Dendritic cell treated with granulocyte-macrophage colony-stimulating factor and Interleukin-4, amounts not matched to agents 40 ng/mL and 50 ng/mL, for 4 days (primary cell): ENCODE results near the gene UBE2J2.

Source experiments
- H3K27ac Mint-ChIP-seq: one replicate; pipeline ENCODE4 v1.8.0; 2022; ENCODE audit warnings: mild to moderate bottlenecking, mixed read lengths
- H3K27me3 Mint-ChIP-seq: one replicate; pipeline ENCODE4 v1.8.0; 2022; ENCODE audit warnings: mild to moderate bottlenecking, mixed read lengths
- H3K36me3 Mint-ChIP-seq: one replicate; pipeline ENCODE4 v1.8.0; 2022; ENCODE audit warnings: low read depth, mixed read lengths
- H3K4me1 Mint-ChIP-seq: one replicate; pipeline ENCODE4 v1.8.0; 2022; ENCODE audit warnings: low read depth, mixed read lengths
- H3K4me3 Mint-ChIP-seq: one replicate; pipeline ENCODE4 v1.8.0; 2022; ENCODE audit warnings: mild to moderate bottlenecking, moderate library complexity, mixed read lengths
- H3K9me3 Mint-ChIP-seq: one replicate; pipeline ENCODE4 v1.8.0; 2022; ENCODE audit warnings: mixed read lengths
- intact Hi-C: fragments of 100-400 bp; cut with micrococcal nuclease; formaldehyde crosslinking; loops from one replicate; pipeline ENCODE4 v1.15.0; 2022

The UBE2J2 gene

DNA sequence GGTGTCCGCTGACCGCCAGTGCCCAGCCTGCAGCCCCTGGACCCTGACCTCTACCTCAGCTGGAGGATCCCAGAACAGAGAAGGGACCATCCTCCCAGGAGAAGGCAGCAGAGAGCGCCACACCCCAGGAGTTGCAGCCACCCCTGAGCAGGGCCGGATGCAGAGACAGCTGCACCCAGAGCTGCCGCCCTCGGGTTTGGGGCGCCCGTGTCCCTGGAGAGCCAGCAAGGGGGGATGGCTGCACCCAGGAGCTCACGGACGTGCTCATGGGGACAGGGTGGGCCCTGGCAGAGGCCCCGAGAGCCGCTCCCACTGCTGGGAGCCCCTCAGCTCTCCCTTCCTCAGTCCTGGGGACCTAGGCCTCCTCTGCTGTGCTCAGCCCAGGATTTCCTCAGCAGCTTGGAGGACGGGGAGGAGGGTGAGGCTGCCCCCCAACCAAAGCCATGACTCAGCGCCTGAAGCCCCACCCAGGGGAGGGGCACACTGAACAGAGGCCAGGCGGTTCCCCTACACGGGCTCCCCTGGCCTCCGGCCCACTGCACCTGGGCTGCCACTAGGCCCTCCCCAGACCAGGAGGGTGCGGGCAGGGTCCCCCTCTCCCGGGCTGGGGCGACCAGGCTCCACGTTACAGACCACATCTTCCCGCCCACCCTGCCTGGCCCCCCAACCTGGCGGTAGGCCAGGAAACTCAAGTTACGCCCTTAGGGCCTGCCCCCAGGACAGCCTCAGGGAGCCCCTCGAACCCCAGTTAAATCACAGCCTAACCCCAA lies 31.8 kb upstream of the UBE2J2 start:
- peaks cover 48% of the 10 kb centered on the region for H3K4me1 Mint-ChIP-seq
- H3K27me3 Mint-ChIP-seq = no peaks in the 10 kb centered on the region
- peak overlapping the region; percentile 89 for H3K4me3 Mint-ChIP-seq
- intact Hi-C loops = no loop called here
- peaks cover 19% of the 10 kb centered on the region for H3K36me3 Mint-ChIP-seq
- H3K9me3 Mint-ChIP-seq = no peaks in the 10 kb centered on the region
- H3K27ac Mint-ChIP-seq = peak overlapping the region; percentile 78

DNA sequence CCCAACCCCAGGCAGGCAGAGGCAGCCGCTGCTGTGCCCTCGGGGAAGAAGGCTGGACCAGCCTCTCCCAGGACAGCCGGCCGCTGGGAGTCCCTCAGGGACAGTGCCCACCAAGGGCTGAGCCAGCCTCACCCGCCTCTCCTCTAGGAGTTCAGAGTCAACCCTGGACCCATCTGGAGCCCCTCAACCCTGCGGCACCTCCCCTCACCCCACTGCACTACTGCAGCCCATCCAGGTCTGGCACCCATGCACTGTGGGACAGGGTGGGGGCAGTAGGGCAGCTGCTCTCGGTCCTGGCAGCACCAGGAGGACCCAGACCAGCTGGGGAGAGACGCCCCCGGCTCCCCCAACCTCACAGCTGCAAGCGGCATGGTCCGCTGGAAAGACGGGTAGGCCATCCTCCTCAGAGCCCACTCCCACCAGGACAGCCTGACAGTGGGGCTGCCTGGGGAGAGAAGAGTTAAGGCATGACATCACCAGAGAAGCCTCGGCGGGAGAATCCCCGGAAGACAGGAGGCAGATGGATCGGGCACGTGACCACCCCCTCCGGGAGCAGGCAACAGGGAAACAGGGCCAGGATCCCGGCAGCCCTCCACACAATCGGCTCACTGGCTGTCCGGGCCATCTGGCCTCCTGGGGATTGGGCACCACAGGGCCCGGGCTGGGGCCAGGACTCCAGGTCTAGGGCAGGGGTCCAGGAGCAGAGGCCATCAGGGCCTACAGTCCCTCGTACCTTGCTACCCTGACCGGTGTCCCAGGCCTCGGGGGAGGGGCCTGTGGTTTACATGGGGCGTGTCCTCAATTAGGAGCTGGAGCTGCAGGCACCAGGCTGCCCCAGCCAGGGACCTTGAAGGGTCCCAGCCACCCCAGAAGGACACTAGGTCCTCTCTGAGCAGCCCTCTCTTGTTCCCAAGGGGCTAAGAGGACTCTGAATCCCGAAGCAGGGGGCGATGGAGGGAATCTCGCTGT lies 31.0 kb upstream of the UBE2J2 start:
- Mint-ChIP-seq H3K9me3 (no peaks in the 10 kb centered on the region), H3K27ac (peak overlapping the region; percentile 78), H3K4me1 (peaks cover 44% of the 10 kb centered on the region), H3K27me3 (no peaks in the 10 kb centered on the region), H3K4me3 (peak overlapping the region; percentile 89), H3K36me3 (peaks cover 19% of the 10 kb centered on the region)
- intact Hi-C loops = no loop called here

DNA sequence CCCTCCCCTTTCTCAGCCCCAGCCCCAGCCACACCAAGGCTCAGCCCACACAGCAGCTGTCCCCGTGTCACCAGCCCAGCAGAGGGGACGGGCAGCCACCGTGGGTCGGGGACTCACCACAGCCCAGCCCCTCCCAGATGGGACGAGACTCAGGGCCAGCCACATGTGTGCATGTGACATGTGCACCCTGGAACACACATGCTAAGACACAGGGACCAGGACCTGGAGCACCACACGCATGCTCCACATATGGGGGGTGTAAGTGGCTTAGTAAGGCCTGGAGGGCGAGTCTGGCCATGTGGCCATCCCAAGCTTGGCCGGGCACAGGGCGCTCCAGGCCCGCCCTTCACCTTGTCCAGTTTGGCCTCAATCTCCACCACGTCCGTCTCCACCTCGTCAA lies 30.1 kb upstream of the UBE2J2 start:
- no peaks in the 10 kb centered on the region for H3K9me3 Mint-ChIP-seq
- peaks cover 39% of the 10 kb centered on the region for H3K4me1 Mint-ChIP-seq
- intact Hi-C loops = no loop called here
- no peak overlapping the region for H3K4me3 Mint-ChIP-seq
- peak overlapping the region; percentile 78 for H3K27ac Mint-ChIP-seq
- H3K36me3 Mint-ChIP-seq = peaks cover 22% of the 10 kb centered on the region
- no peaks in the 10 kb centered on the region for H3K27me3 Mint-ChIP-seq

DNA sequence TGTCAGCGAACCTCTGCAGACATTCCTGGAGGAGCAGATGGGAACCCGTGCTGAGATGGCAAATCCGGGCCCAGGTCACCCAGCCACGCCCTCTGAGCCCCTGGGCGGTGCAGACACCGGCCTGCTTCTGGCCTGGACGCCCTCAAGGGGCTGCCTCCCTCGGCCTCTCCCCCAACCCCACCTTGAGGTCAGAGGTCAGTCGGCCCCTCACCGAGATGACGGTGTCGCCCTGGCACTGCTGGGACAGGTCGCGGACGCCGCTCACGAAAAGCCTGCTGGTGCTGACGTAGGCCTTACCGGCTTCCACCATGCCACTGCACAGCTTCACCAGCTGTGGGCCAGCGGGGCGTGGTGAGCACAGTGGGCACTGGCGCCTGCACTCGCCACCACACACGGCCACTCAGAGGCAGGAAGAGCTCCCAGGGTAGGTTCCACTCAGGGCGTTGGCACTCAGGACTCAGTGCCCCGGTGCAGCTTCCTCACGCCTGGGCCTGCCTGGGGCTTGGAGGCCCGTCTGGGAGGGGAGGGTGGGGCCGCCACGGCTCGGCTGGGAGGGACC lies 29.4 kb upstream of the UBE2J2 start:
- Mint-ChIP-seq H3K27ac (no peak overlapping the region), H3K27me3 (no peaks in the 10 kb centered on the region), H3K4me3 (no peak overlapping the region), H3K4me1 (peaks cover 39% of the 10 kb centered on the region), H3K9me3 (no peaks in the 10 kb centered on the region), H3K36me3 (peaks cover 29% of the 10 kb centered on the region)
- intact Hi-C loops = no loop called here

DNA sequence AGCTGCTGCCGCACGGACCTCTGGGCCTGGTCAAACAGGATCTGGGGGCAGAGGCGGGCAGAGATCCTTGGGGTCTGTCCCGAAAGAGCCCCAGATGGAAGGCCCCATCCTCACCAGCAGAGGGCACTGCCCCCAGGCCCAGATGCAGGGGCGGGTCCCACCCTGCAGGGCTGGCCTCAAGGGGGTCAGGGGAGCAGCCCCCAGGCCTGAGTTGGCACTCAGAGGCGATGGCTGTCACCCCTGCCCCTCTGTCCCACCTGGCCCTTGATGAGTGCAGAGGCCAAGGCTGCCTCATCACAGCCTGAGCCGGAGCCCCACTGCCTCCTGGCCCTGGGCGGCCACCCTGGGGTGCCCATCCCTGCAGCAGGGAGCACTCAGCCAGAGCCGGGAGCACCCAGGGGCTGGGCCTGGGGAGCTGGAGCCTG lies 28.4 kb upstream of the UBE2J2 start:
- no peaks in the 10 kb centered on the region for H3K27me3 Mint-ChIP-seq
- H3K4me3 Mint-ChIP-seq = no peak overlapping the region
- peaks cover 34% of the 10 kb centered on the region for H3K36me3 Mint-ChIP-seq
- H3K4me1 Mint-ChIP-seq = peaks cover 35% of the 10 kb centered on the region
- no peaks in the 10 kb centered on the region for H3K9me3 Mint-ChIP-seq
- intact Hi-C loops = no loop called here
- H3K27ac Mint-ChIP-seq = no peak overlapping the region

DNA sequence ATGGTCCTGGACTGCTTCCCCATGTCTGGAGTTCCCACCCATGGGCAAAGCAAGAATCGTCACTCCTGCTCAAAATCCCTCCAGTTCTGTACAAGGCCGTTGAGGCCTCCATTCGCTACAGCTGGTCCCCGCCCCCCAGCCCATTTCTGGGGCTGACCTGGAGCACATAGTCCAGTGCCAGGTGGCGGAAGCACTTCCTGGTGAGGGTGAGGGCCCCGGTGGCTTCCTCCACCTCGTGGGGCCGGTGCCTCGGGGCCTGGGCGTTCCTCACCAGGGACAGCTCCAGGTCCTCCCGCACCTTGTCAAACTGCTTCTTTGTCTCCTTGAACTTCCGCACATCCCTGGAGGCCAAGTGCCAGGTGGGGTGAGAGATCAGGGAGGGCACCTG lies 26.7 kb upstream of the UBE2J2 start:
- intact Hi-C loops = no loop called here
- Mint-ChIP-seq H3K27ac (no peak overlapping the region), H3K36me3 (peaks cover 51% of the 10 kb centered on the region), H3K4me1 (peaks cover 19% of the 10 kb centered on the region), H3K4me3 (no peak overlapping the region), H3K9me3 (no peaks in the 10 kb centered on the region), H3K27me3 (no peaks in the 10 kb centered on the region)

DNA sequence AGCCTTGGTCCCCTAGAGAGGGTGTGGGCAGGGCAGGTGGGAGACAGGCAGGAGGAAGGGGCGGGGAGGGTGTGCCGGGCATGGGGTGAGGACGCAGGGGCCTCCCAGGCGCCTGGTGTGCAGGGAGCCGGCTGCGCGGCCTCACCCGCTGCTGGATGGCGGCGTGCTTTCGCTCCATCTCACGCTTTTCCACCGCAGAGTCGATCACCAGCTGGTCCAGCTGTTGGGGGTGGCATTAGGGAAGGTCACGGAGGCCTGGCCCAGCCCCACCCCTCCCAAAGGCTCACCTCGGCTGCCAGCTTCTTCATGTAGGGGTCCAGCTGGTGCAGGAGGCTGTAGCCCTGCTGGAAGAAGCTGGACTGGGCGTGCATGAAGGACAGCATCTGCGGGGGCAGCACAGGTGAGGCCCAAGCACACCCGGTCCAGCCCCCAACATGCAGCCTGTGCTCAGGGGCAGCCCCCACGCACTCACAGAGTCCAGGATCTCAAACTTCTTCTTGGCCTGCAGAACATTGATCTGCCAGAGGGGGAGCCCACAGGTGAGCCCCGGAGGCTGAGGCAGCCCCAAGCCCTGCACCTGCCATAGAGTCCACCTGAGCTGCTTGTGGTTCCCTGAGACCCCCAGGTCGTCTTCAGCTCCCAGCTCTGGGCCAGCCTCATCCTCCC lies 26.2 kb upstream of the UBE2J2 start:
- Mint-ChIP-seq H3K36me3 (peaks cover 56% of the 10 kb centered on the region), H3K27ac (no peak overlapping the region), H3K4me3 (no peak overlapping the region), H3K27me3 (no peaks in the 10 kb centered on the region), H3K4me1 (peaks cover 13% of the 10 kb centered on the region), H3K9me3 (no peaks in the 10 kb centered on the region)
- intact Hi-C loops = no loop called here

DNA sequence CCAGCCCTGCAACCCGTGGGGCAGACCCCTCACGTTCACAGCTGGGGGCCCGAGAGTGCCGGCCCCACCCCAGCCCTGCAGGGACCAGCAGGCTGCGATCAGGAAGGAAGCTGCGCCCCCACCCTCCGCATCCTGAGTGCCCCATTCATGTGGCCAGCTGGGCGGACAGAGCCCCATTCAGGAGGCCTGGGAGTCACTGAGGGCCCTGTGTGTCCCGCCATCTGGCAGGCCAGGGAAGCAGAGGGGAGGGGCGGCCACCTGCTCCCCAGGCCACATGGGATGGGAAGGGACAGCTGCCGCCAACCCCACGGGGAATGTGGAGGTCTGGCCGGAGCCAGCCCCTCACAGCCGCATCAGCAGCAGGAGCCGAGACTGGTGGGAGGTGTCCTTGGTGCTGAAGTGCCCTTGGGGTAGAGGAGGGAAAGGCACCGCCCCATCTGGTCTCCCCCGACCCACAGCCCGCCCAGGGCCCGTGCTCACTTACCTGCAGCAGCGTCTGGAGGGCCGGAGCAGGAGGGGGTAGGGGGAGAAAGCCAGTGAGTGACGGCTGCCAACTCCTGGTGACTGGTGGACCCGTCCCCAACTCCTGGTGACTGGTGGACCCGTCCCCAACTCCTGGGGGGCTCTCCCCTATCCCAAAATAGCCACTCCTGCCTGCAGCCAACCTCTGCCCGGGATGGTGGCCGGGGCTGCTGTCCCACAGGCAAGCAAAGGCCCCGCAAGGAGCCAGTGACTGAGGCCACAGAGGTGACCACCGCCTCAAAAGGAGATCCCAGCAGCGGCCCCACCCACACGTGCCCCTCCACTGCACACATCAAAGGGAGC lies 25.4 kb upstream of the UBE2J2 start:
- H3K27ac Mint-ChIP-seq = no peak overlapping the region
- H3K4me1 Mint-ChIP-seq = peaks cover 6% of the 10 kb centered on the region
- H3K9me3 Mint-ChIP-seq = no peaks in the 10 kb centered on the region
- no peak overlapping the region for H3K4me3 Mint-ChIP-seq
- H3K36me3 Mint-ChIP-seq = peaks cover 63% of the 10 kb centered on the region
- no peaks in the 10 kb centered on the region for H3K27me3 Mint-ChIP-seq
- intact Hi-C loops = no loop called here

DNA sequence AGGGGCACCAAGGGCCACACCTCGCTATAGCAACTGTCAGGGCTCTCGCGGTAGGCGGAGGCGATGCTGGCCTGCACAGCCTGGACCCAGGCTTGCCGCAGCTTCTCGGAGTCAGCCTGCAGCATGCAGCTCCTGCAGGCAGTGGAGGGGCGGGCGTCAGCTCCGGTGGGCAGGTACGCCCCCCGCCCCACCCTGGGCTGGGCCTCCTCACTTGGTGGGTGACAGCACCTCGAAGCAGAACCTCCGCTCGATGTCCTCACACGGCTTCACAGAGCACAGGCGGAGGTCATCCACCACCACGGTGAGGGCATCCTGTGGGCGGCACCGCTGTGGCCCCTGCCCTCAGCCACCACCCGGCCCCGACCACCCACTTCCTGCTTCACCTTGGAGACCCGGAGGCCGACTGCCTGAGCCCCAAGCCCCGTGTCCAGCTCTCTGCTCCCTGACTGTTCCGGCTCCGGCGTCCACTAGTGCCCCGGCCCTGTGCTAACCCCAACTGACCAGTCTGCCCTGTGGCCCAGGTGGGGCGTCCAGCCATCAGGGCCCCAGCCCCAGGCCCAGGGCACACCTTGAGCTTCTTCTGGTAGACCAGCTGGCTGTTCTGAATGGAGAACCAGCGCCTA lies 24.3 kb upstream of the UBE2J2 start:
- Mint-ChIP-seq H3K27ac (no peak overlapping the region), H3K27me3 (no peaks in the 10 kb centered on the region), H3K36me3 (peaks cover 75% of the 10 kb centered on the region), H3K9me3 (no peaks in the 10 kb centered on the region), H3K4me3 (no peak overlapping the region), H3K4me1 (no peaks in the 10 kb centered on the region)
- intact Hi-C loops = no loop called here

DNA sequence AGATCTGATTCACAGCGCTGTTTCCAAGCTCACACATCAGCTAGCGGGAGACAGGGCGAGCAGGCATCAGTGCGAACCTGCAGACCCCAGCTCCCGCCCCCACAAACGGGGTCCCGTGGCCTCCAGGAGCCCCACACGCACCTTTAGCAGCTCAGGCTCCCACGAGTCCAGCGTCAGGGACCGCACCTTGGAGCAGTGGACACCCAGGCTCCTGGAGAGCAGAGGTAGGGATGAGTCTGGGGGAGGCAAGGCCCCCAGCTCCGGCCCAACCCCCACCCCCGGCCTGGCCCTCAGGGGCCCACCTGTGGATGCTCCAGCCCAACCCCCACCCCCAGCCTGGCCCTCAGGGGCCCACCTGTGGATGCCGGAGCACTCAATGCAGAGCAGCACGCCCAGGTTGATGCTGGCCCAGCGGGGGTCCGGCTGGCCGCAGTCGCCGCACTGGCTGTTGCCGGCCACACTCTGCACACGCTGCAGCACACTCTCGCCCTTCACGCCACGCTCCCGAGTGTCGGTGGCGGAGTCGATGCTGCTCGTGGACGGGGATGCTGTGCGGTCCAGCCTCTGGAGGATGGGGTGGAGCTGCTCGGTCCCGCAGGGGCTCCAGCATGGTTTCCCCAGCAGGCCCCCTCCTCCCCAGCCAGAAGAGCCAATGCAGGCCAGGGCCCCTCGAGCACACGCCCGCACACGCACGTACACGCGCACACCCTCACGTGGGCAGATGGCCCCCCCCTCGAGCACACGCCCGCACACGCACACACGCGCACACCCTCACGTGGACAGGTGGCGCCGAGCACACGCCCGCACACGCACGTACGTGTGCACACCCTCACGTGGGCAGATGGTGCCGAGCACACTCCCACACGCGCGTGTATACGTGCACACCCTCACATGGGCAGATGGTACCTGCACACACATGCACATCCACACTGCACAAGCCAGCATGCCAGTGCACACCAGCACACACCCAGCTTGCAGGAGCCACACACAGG lies 22.7 kb upstream of the UBE2J2 start:
- H3K4me1 Mint-ChIP-seq = no peaks in the 10 kb centered on the region
- no peak overlapping the region for H3K27ac Mint-ChIP-seq
- no peak overlapping the region for H3K4me3 Mint-ChIP-seq
- no peaks in the 10 kb centered on the region for H3K27me3 Mint-ChIP-seq
- intact Hi-C loops = no loop called here
- peaks cover 82% of the 10 kb centered on the region for H3K36me3 Mint-ChIP-seq
- H3K9me3 Mint-ChIP-seq = no peaks in the 10 kb centered on the region

DNA sequence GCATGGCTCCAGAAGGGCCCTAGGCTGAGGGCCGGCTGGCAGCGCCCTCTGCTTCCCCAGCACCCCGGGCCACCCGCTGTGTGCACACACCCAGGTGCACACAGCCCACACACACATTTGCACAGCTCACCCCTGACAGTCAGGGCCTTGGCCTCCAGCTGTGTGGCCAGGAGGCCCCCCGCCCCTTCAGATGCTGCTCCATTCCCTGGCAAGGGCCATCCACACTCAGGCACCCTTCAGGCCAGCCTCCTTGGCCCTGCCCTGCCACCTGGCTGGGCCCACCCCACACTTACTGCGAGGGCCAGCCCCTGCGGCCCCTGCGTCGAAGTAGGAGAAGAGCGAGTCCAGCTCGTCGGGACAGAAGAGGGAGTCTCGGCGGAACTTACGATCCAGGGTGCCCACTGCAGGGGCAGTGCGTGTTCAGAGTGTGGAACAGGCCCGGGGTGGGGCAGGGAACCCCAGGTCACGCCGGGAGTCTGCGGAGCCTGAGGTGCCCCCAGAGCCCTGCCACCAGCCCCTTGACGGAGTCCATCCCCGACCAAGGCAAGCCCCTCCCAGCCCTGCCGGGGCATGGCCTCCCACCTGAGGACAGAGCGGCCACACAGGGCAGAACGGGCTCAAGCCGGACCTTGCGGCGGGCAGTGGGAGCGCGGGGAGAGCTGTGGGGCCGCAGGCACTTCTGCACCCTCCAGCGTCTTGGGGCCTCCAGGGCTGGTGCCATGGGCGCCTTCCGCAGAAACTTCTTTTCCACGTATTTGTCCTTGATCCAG lies 21.7 kb upstream of the UBE2J2 start:
- no peaks in the 10 kb centered on the region for H3K4me1 Mint-ChIP-seq
- H3K27me3 Mint-ChIP-seq = peaks cover under 1% of the 10 kb centered on the region
- no peak overlapping the region for H3K27ac Mint-ChIP-seq
- no peak overlapping the region for H3K4me3 Mint-ChIP-seq
- H3K9me3 Mint-ChIP-seq = no peaks in the 10 kb centered on the region
- H3K36me3 Mint-ChIP-seq = peaks cover 76% of the 10 kb centered on the region
- intact Hi-C loops = no loop called here
